GM06990 (cell line): ENCODE measurements around the gene GSTA2.
"Not testable (repeated sequence)": the region's sequence is repeated elsewhere in the genome, so short reads cannot be mapped to it uniquely, and the experiment has no call there.

Source experiments
- DNase-seq: peaks from one replicate; pipeline ENCODE4 v3.0.0-alpha.2; 2011; ENCODE audit not compliant: insufficient read length; ENCODE audit errors: extremely low read depth
- H3K27me3 ChIP-seq: replicated peaks from 2 replicates; pipeline ENCODE4 v1.6.0; 2011; ENCODE audit warnings: low read length; ENCODE audit not compliant: control insufficient read depth, insufficient read depth
- H3K36me3 ChIP-seq: 2 replicates; pipeline ENCODE4 v1.5.1; 2011; ENCODE audit warnings: low read length; ENCODE audit not compliant: control insufficient read depth, insufficient read depth
- H3K4me3 ChIP-seq: replicated peaks from 2 replicates; pipeline ENCODE4 v1.5.1; 2011; ENCODE audit warnings: low read depth, mild to moderate bottlenecking, control low read depth, low read length
- CTCF ChIP-seq: IDR thresholded peaks from 2 replicates; pipeline ENCODE4 v1.5.1; 2011; ENCODE audit warnings: low read length, control low read depth, mild to moderate bottlenecking, inconsistent platforms; ENCODE audit not compliant: insufficient read depth, poor library complexity, severe bottlenecking

GSTA2 gene

GRCh38 chr6:52790861-52791260, 27.6 kb upstream of the GSTA2 start:
- Histone ChIP-seq H3K4me3 (no peak overlapping the region), H3K27me3 (no peaks in the 10 kb centered on the region), H3K36me3 (no peaks in the 10 kb centered on the region)
- no peak for TF ChIP-seq CTCF
- no peak for DNase-seq

- H3K36me3 ChIP-seq, DNase-seq, H3K4me3 ChIP-seq, H3K27me3 ChIP-seq: not testable (repeated sequence)
Observed at GRCh38 chr6:52789658-52790057, 26.4 kb upstream of the GSTA2 start.

GRCh38 chr6:52788478-52788877, 25.2 kb upstream of the GSTA2 start:
- Histone ChIP-seq H3K27me3 (no peaks in the 10 kb centered on the region), H3K4me3 (no peak overlapping the region), H3K36me3 (no peaks in the 10 kb centered on the region)
- DNase-seq, result no peak
- no peak for TF ChIP-seq CTCF

- Histone ChIP-seq H3K27me3 (no peaks in the 10 kb centered on the region), H3K36me3 (no peaks in the 10 kb centered on the region), H3K4me3 (no peak overlapping the region)
- TF ChIP-seq CTCF, result no peak
- DNase-seq, result no peak
Observed at GRCh38 chr6:52787917-52788316, 24.6 kb upstream of the GSTA2 start.

GRCh38 chr6:52786249-52786956, 23.1 kb upstream of the GSTA2 start:
- Histone ChIP-seq H3K4me3 (no peak overlapping the region), H3K27me3 (no peaks in the 10 kb centered on the region), H3K36me3 (no peaks in the 10 kb centered on the region)
- no peak for DNase-seq
- TF ChIP-seq CTCF, result no peak

GRCh38 chr6:52782696-52783274, 19.5 kb upstream of the GSTA2 start:
- not testable (repeated sequence) for H3K36me3 ChIP-seq, DNase-seq

GRCh38 chr6:52782209-52782608, 18.9 kb upstream of the GSTA2 start:
- H3K4me3 ChIP-seq, DNase-seq, H3K27me3 ChIP-seq, H3K36me3 ChIP-seq: not testable (repeated sequence)

More at GRCh38 chr6:52782696-52783274, 19.5 kb upstream of the GSTA2 start:
- H3K27me3 ChIP-seq, H3K4me3 ChIP-seq: not testable (repeated sequence)
